GM18873 (cell line): ENCODE data around the gene RABL2B.

Experiments
- ATAC-seq: cut with Tn5 transposase; IDR thresholded peaks from one replicate; pipeline ENCODE4 v1.9.1; 2021; ENCODE audit warnings: mild to moderate bottlenecking, moderate library complexity, moderate number of reproducible peaks; ENCODE audit not compliant: unreplicated experiment, low FRiP score

Gene RABL2B

DNA sequence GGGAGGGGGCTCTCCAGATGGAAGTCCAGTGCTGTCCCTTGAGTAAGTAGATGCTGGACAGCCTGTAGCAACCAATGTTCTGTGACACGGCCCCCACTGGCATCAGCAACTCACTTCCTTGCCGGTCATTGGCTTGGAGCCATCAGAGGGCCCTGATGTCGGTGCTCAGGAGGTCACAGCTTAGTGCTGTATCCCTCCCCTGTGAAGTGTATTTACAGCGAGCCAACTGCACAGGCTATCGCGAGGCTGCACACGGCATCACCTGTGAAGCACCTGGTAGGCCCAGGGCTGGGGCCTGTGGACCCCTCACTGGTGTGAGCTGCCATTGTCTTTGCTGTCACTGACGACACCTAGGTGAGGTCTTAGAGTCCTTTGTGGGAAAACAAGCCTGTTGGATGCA, 58.8 kb downstream of the RABL2B start:
- ATAC-seq = no peak

DNA sequence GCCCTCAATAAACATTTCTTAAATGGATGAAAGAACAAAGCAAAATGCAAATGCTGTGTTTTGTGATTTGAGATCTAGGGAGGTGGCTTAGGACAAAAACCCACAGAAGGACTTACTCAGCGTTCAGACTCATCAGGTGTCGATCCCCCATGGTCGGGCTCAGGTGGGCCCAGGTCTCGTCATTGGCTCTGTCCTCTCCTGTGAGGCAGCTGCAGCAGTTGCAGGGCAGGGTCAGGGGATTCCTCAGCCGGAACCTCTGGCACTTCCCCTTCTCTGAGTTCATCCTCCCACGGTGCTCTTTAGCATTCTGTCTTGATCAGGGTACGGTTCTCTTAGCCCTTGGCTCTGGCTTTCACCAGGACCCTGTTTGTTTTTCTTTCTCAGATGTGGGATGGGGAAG, 59.4 kb downstream of the RABL2B start:
- ATAC-seq = no peak

GRCh38 chr22:50722716-50723428, 60.6 kb downstream of the RABL2B start:
- ATAC-seq = no peak

DNA sequence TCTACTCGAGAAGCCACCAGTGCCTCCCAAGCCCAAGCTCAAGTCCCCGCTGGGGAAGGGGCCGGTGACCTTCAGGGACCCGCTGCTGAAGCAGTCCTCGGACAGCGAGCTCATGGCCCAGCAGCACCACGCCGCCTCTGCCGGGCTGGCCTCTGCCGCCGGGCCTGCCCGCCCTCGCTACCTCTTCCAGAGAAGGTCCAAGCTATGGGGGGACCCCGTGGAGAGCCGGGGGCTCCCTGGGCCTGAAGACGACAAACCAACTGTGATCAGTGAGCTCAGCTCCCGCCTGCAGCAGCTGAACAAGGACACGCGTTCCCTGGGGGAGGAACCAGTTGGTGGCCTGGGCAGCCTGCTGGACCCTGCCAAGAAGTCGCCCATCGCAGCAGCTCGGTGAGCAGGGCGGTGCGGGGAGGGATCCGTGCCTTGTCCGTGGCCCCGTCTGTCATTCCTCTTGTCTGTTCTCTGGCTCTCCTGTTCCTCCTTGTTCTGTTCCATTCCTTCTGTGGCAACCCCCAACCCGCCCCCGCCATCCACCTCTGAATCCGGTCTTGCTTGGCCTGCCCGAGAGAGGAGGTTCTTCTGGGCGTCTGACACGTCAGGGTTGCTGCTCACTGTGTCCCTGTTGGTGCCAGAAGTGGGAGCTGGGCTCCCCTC, 61.3 kb downstream of the RABL2B start:
- ATAC-seq = no peak

DNA sequence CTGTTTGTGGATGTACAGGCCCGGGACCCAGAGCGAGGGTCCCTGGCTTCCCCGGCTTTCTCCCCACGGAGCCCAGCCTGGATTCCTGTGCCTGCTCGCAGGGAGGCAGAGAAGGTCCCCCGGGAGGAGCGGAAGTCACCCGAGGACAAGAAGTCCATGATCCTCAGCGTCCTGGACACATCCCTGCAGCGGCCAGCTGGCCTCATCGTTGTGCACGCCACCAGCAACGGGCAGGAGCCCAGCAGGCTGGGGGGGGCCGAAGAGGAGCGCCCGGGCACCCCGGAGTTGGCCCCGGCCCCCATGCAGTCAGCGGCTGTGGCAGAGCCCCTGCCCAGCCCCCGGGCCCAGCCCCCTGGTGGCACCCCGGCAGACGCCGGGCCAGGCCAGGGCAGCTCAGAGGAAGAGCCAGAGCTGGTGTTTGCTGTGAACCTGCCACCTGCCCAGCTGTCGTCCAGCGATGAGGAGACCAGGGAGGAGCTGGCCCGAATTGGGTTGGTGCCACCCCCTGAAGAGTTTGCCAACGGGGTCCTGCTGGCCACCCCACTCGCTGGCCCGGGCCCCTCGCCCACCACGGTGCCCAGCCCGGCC, 62.1 kb downstream of the RABL2B start:
- ATAC-seq = no peak

GRCh38 chr22:50720301-50721256, 62.9 kb downstream of the RABL2B start:
- no peak for ATAC-seq

GRCh38 chr22:50719814-50720300, 63.6 kb downstream of the RABL2B start:
- ATAC-seq = no peak

DNA sequence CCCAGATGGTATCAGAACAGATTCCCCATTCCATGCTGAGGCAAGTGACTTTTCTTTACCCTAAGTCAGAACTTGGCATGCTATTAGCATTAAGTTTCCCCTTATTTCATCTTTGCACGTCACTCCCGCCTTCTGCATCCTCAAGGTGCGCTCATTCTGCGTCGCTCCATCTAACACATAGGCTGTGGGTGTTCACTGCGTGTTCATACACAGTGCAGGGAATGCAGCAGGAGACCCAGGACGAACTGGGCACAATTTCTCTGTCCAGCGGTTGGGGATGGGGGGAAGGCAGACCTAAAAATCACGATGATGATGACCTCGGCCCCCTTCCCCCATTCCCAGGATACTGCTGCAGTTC, 65.1 kb downstream of the RABL2B start:
- no peak for ATAC-seq

DNA sequence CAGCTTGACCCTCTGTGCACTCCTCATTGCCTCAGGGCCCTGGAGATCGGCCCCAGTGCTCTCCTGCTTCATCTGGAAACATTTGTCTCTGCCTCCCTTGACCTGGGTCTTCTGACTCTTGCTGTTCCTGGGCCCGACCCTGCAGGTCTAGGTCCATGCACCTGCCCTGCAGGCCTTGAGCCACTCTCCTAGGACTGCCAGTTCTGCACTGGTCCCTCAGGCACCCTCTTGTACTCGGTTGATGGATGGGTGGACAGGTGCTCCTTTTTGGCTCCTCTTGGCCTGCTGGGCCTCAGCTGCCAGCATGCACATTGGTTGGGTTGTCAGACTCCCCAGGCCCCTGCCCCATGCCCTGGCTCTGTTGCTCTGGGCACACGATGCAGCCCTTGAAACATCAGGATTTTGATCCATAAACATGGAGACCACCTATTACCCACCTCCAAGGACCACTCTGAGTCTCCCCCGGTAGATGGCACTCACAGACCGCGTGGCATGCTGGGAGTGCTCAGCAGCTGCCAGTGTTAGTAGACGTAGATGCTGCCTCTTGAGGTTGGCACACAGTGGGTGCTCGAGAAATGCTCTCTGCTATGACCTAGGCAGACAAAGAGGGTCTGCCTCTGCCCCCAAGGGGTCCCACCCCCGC, 65.6 kb downstream of the RABL2B start:
- no peak for ATAC-seq
